Measurements from ENCODE around the gene TRIO.

Gene TRIO

GRCh38 chr5:14225173-14225834 is 82.2 kb downstream of the TRIO start:
- Histone ChIP-seq H3K9ac (no peak overlapping the region), H4K20me1 (peaks cover 99% of the 10 kb centered on the region), H3K4me2 (peak overlapping the region; percentile 51), H3K9me3 (no peaks in the 10 kb centered on the region; the same call in none of the 2 replicates), H3K4me3 (no peak overlapping the region), H3K4me1 (peaks cover 72% of the 10 kb centered on the region), H3K27ac (peak overlapping the region; percentile 45; the same call in 1 of the 2 replicates), H3K36me3 (peaks cover 15% of the 10 kb centered on the region), H3K27me3 (no peaks in the 10 kb centered on the region)
- TF ChIP-seq Cebpa-rat (IDR thresholded peaks at IDR 0.05): no peak

DNA sequence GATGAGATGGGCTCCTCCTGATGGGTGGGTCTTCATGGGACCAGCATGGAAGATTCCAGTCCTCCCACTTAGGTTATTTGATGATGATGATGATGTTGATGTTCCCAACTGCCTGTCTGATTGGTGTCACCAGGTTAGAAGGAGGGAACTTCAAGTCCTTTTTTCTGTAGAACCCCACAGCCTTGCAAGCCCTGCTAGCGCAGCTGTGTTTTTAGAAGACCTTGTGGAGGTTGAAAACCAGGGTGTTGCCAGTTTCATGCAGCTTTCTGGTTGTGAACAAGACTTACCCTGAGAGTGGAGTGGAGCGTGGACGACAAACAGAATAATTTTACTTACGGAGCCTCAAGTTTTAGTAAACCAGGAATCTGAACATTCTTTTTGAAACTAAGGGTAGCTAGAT is 83.0 kb downstream of the TRIO start:
- H3K4me2 ChIP-seq: peak overlapping the region; percentile 38; the same call in 1 of the 2 replicates
- H3K4me3 ChIP-seq: no peak overlapping the region
- H3K9ac ChIP-seq: no peak overlapping the region
- peaks cover 99% of the 10 kb centered on the region for H4K20me1 ChIP-seq
- peaks cover 64% of the 10 kb centered on the region for H3K4me1 ChIP-seq
- no peak for TF ChIP-seq Cebpa-rat (IDR thresholded peaks at IDR 0.05)
- no peaks in the 10 kb centered on the region; the same call in 1 of the 2 replicates for H3K9me3 ChIP-seq
- H3K27ac ChIP-seq: no peak overlapping the region
- no peaks in the 10 kb centered on the region for H3K27me3 ChIP-seq
- peaks cover 15% of the 10 kb centered on the region for H3K36me3 ChIP-seq

GRCh38 chr5:14226554-14226953 is 83.4 kb downstream of the TRIO start:
- Histone ChIP-seq H3K9ac (no peak overlapping the region), H3K27me3 (no peaks in the 10 kb centered on the region), H3K9me3 (no peaks in the 10 kb centered on the region), H3K4me1 (peaks cover 60% of the 10 kb centered on the region), H3K36me3 (peaks cover 10% of the 10 kb centered on the region), H3K4me2 (no peak overlapping the region), H3K27ac (no peak overlapping the region), H3K4me3 (no peak overlapping the region), H4K20me1 (peaks cover 99% of the 10 kb centered on the region)
- no peak for TF ChIP-seq Cebpa-rat (IDR thresholded peaks at IDR 0.05)

GRCh38 chr5:14226992-14227391 is 83.8 kb downstream of the TRIO start:
- H3K4me2 ChIP-seq: no peak overlapping the region
- no peaks in the 10 kb centered on the region for H3K27me3 ChIP-seq
- H3K9me3 ChIP-seq: no peaks in the 10 kb centered on the region
- H3K4me3 ChIP-seq: no peak overlapping the region
- H3K27ac ChIP-seq: no peak overlapping the region
- TF ChIP-seq Cebpa-rat (IDR thresholded peaks at IDR 0.05): no peak
- H4K20me1 ChIP-seq: peaks cover 99% of the 10 kb centered on the region
- peaks cover 56% of the 10 kb centered on the region for H3K4me1 ChIP-seq
- H3K9ac ChIP-seq: no peak overlapping the region
- peaks cover 8% of the 10 kb centered on the region for H3K36me3 ChIP-seq

- Histone ChIP-seq H4K20me1 (peaks cover 99% of the 10 kb centered on the region), H3K36me3 (peaks cover 8% of the 10 kb centered on the region), H3K9ac (no peak overlapping the region), H3K27ac (no peak overlapping the region), H3K27me3 (no peaks in the 10 kb centered on the region), H3K4me3 (no peak overlapping the region), H3K4me2 (no peak overlapping the region), H3K9me3 (no peaks in the 10 kb centered on the region), H3K4me1 (peaks cover 56% of the 10 kb centered on the region)
- TF ChIP-seq Cebpa-rat (IDR thresholded peaks at IDR 0.05): no peak
These were observed 84.4 kb downstream of the TRIO start for GRCh38 chr5:14227513-14227912.

- peaks cover 99% of the 10 kb centered on the region for H4K20me1 ChIP-seq
- no peak overlapping the region for H3K9ac ChIP-seq
- no peaks in the 10 kb centered on the region; the same call in 1 of the 2 replicates for H3K9me3 ChIP-seq
- H3K36me3 ChIP-seq: peaks cover 8% of the 10 kb centered on the region
- TF ChIP-seq Cebpa-rat (IDR thresholded peaks at IDR 0.05): no peak
- H3K4me1 ChIP-seq: peaks cover 53% of the 10 kb centered on the region
- H3K27me3 ChIP-seq: no peaks in the 10 kb centered on the region
- H3K4me2 ChIP-seq: no peak overlapping the region
- H3K4me3 ChIP-seq: no peak overlapping the region
- no peak overlapping the region for H3K27ac ChIP-seq
These were observed 85.1 kb downstream of the TRIO start for GRCh38 chr5:14228219-14228618.

DNA sequence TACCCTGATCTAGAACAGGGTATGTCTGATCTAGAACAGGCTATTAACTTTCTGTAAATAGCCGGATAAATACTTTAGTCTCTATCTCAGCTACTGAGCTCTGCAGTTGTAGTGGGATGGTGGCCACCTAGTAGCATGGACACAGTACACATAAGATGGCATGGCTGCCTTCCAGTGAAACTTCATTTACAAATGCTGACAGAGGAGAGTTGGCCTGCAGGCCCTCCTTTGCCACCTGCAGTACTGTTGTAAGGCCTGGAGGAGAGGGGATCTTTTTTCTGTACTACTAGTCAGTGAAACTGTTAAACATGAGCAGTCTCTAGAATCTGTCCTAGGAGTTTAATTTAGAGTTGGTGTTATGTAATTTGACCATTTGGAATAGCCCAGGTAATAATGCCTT is 86.0 kb downstream of the TRIO start:
- Histone ChIP-seq H3K4me3 (no peak overlapping the region), H3K4me2 (no peak overlapping the region), H4K20me1 (peaks cover 99% of the 10 kb centered on the region), H3K4me1 (peaks cover 45% of the 10 kb centered on the region), H3K27ac (no peak overlapping the region), H3K9me3 (no peaks in the 10 kb centered on the region; the same call in 1 of the 2 replicates), H3K9ac (no peak overlapping the region), H3K27me3 (no peaks in the 10 kb centered on the region), H3K36me3 (peaks cover 8% of the 10 kb centered on the region)
- no peak for TF ChIP-seq Cebpa-rat (IDR thresholded peaks at IDR 0.05)

DNA sequence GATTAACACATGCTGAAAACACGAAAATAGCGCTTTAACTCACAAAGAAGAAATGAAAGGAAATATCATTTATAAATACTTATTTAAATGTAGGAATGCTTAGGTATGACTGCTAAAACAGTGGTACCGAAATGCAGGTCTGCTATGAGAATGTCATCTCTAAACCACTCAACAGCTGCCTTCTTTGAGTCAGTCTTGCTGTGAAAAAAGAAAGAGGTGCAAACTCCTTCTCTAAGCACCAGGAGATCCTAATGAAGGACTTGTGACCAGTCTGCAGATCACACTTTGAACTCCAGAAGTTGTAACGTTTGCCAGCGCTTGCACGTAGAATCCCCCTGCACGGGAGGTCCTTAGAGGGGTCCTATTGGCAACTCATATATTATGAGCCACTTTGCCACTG is 86.6 kb downstream of the TRIO start:
- Histone ChIP-seq H3K27ac (no peak overlapping the region), H3K36me3 (peaks cover 8% of the 10 kb centered on the region), H3K27me3 (no peaks in the 10 kb centered on the region), H3K4me2 (no peak overlapping the region), H4K20me1 (peaks cover 99% of the 10 kb centered on the region), H3K9ac (no peak overlapping the region), H3K4me1 (peaks cover 40% of the 10 kb centered on the region), H3K9me3 (no peaks in the 10 kb centered on the region; the same call in 1 of the 2 replicates), H3K4me3 (no peak overlapping the region)
- no peak for TF ChIP-seq Cebpa-rat (IDR thresholded peaks at IDR 0.05)

- H3K27ac ChIP-seq: no peak overlapping the region
- peaks cover 99% of the 10 kb centered on the region for H4K20me1 ChIP-seq
- TF ChIP-seq Cebpa-rat (IDR thresholded peaks at IDR 0.05): no peak
These were observed 88.0 kb downstream of the TRIO start for GRCh38 chr5:14231156-14231555.

DNA sequence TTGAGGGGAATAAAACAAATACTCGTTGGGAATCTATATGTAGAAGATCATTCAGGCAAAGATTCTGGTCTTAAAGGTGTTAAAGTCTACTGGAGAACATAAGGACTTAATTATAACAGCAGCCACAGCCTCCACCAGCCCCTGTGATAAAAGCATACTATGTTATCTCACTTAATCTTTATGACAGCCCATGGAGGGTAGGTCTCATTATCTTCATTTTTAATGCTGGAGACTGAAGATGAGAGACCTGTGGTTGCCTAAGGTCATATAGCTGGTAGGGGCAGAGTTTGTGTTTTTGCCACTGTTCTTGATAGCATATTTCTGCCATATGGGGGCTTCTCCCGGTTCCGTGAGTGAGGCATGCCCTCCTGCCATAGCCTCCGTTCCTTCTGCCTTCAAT is 88.7 kb downstream of the TRIO start:
- no peak overlapping the region for H3K9ac ChIP-seq
- H3K4me2 ChIP-seq: no peak overlapping the region
- no peak overlapping the region for H3K27ac ChIP-seq
- H3K4me1 ChIP-seq: peaks cover 21% of the 10 kb centered on the region
- no peaks in the 10 kb centered on the region; the same call in 1 of the 2 replicates for H3K9me3 ChIP-seq
- H4K20me1 ChIP-seq: peaks cover 99% of the 10 kb centered on the region
- no peak for TF ChIP-seq Cebpa-rat (IDR thresholded peaks at IDR 0.05)
- no peaks in the 10 kb centered on the region for H3K27me3 ChIP-seq
- peaks cover 3% of the 10 kb centered on the region; the same call in 1 of the 2 replicates for H3K36me3 ChIP-seq
- H3K4me3 ChIP-seq: no peak overlapping the region

More at GRCh38 chr5:14231156-14231555, 88.0 kb downstream of the TRIO start:
- H3K4me2 ChIP-seq: no peak overlapping the region
- H3K4me3 ChIP-seq: no peak overlapping the region
- H3K9ac ChIP-seq: no peak overlapping the region
- H3K36me3 ChIP-seq: peaks cover 8% of the 10 kb centered on the region
- no peaks in the 10 kb centered on the region; the same call in 1 of the 2 replicates for H3K9me3 ChIP-seq
- no peaks in the 10 kb centered on the region for H3K27me3 ChIP-seq
- H3K4me1 ChIP-seq: peaks cover 26% of the 10 kb centered on the region

Data from BLaER1 (cell line).